ENCODE data around the gene AP4E1.
"Not testable (repeated sequence)": the region's sequence is repeated elsewhere in the genome, so short reads cannot be mapped to it uniquely, and the experiment has no call there.

AP4E1 gene

DNA sequence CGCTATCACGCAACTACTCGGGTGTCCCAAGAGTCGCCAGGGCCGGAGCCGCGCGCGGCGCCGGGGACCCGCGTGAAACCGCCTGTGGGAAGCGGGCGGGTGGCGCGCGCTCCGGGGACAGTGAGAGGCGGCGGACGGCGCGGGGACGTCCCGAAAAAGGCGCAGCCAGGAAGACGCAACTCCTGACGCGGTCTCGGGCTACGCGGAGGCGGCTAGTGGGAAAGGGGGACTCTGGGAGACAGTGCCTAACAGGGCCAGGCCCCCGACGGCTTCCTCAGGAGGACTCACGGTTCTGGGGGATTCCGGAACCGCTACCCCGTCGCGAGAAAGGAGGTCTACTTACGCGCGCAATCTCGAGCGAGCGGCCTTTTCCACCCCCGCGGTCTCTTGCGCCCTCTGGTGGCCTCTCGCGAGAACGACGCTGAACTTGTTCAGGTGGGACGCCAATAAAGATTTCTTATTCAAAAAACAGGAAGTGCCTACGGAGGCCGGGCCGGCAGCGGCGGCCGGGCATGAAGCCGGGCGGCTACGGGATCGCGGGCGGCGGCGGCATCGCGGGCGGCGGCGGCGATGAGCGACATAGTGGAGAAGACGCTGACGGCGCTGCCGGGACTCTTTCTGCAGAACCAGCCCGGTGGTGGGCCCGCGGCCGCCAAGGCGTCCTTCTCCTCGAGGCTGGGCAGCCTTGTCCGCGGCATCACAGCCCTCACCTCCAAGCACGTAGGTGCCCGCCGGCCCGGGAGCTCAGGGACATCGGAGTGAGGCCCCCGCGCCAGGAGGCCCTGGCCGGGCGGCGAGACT is at the start of gene AP4E1:
Gene AP4E1 (plus strand): TSS at position 475 of the 801 bp plus-strand sequence. CDS start 96 bp downstream, at position 571.
- H3K27me3 Mint-ChIP-seq, result no peaks in the 10 kb centered on the region
- H3K36me3 Mint-ChIP-seq, result peaks cover 5% of the 10 kb centered on the region
- H3K9me3 Mint-ChIP-seq, result no peaks in the 10 kb centered on the region

DNA sequence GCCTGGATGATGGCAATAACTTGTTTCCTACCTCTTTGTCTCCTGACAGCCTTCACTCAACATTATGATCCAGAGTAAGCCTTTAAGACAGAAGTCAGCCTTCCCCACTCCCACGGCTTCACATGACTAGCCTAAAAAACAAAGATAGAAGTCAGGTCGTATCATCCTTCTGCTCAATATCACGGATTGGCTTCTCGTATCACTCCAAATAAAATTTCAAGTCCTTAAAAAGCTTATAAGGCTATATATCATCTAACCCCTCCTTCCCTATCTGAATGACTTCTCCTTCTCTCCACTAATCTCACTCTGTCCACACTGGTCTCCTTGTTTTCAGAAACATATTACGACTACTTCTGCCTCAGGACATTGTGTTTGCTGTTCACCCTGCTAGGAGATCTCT is 47.7 kb upstream of the AP4E1 start:
- Mint-ChIP-seq H3K27me3 (peaks cover 3% of the 10 kb centered on the region), H3K9me3 (no peaks in the 10 kb centered on the region), H3K4me1 (peaks cover 5% of the 10 kb centered on the region), H3K27ac (no peak overlapping the region), H3K4me3 (no peak overlapping the region), H3K36me3 (no peaks in the 10 kb centered on the region)
- DNase-seq (ENCODE audit: low spot score in 2 of 2) (no peak), ATAC-seq (ENCODE audit: low read depth) (no peak)

More for the DNA sequence above, at the start of gene AP4E1:
- Mint-ChIP-seq H3K27ac (peak within 1 kb of the TSS; percentile 100), H3K4me3 (peak within 1 kb of the TSS; percentile 96), H3K4me1 (peaks cover 16% of the 10 kb centered on the region)
- ATAC-seq (ENCODE audit: low read depth) (peak; percentile 64), DNase-seq (ENCODE audit: low spot score in 2 of 2) (peak; percentile 93 to 98)

DNA sequence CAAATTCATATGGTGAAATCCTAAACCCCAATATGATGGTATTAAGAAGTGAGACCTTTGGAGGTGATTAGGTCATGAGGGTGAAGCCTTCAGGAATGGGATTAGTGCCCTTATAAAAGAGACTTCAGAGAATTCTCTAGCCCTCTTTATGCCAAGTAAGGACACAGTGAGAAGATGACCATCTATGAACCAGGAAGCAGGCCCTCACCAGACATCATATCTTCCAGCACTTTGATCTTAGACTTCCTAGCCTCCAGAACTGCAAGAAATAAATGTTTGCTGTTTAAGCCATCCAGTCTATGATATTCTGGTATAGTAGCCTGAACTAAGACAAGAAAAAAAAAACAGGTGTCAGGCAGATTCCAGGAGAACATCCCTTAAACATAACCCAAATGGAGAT is 45.9 kb upstream of the AP4E1 start:
- H3K36me3 Mint-ChIP-seq, result no peaks in the 10 kb centered on the region
- no peaks in the 10 kb centered on the region for H3K9me3 Mint-ChIP-seq
- H3K4me1 Mint-ChIP-seq, result no peaks in the 10 kb centered on the region
- no peak for DNase-seq (ENCODE audit: low spot score in 2 of 2)
- ATAC-seq (ENCODE audit: low read depth), result no peak
- no peak overlapping the region for H3K27ac Mint-ChIP-seq
- H3K27me3 Mint-ChIP-seq, result peaks cover 3% of the 10 kb centered on the region
- H3K4me3 Mint-ChIP-seq, result no peak overlapping the region

DNA sequence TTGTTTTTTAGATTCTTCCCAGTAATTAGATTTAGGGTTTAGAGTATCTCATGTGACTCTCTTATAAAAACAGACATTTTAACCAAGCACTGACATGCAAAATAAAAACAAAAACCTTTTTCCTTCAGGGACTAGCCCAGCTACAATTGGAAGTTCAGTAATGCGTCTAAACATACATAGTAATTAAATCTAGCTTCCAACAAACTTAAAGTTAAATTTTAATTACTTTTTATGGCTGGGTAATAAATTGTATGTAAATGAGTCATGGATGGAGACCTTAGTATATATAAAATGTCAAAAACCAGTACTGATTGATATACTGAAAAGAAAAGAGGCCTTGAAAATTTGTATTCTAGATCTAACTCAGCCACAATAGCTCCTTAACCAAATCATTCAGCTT is 43.6 kb upstream of the AP4E1 start:
- Mint-ChIP-seq H3K27me3 (peaks cover 3% of the 10 kb centered on the region), H3K9me3 (no peaks in the 10 kb centered on the region), H3K4me3 (no peak overlapping the region), H3K36me3 (no peaks in the 10 kb centered on the region), H3K27ac (no peak overlapping the region), H3K4me1 (no peaks in the 10 kb centered on the region)
- no peak for DNase-seq (ENCODE audit: low spot score in 2 of 2)
- ATAC-seq (ENCODE audit: low read depth), result no peak

DNA sequence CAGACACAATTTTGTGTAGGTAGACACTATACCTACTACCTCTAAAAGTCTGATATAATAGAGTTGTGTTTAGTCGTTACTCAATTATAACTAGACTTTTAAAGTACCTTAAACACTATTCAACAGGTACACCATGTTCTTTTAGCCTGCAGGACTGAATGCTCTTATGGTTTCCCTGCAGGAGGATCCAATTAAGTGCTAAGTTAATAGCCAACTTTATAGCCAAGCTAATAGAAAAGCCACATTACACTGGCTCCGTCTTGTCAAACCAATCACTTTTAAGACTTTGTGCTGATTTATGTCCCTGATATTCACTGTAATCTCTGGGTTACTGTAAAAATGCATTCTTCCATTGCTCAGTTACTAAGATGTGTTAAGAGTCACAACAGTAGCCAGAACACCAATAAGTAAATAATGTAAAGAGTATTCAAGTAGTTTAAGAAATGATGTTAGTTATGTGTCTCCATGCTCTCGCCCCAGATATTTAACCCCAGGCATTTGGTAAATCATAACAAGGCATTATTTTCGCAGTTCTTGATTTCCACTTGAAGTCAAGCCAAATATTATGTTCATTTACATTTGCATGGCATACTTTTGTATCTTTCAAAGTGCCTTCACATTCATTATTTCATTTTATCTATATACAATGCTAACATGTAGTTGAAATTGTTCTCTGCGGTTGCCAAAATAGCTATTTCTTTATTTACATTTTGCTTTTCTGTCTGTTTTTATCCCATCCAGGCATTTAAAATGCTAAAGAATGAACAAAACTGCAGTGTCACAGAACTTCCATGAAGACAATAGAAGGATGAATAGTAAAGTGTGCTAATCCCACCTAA is 42.7 kb upstream of the AP4E1 start:
- no peaks in the 10 kb centered on the region for H3K36me3 Mint-ChIP-seq
- peaks cover 3% of the 10 kb centered on the region for H3K27me3 Mint-ChIP-seq
- no peak overlapping the region for H3K4me3 Mint-ChIP-seq
- no peak for ATAC-seq (ENCODE audit: low read depth)
- H3K27ac Mint-ChIP-seq, result no peak overlapping the region
- no peaks in the 10 kb centered on the region for H3K4me1 Mint-ChIP-seq
- no peaks in the 10 kb centered on the region for H3K9me3 Mint-ChIP-seq
- no peak for DNase-seq (ENCODE audit: low spot score in 2 of 2)

DNA sequence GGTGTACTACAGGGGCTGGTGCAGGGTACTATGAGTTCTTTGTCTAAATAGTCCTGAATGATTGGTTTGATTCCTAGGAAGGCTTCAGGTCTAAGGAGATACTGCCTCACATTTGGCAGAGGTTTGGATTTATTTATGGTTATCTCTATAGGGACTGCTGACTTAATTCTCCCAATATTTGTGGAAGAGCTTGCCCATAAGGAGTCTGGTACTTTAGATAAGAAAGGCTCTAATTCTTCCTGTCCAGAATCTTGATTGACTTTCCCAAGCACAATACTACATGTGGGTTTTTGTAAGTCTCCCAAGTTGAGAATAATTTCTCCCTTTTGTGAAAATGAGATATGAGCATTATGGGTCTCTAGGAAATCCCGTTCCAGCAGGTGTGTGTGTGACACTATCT is 36.7 kb upstream of the AP4E1 start:
- Mint-ChIP-seq H3K9me3 (no peaks in the 10 kb centered on the region), H3K27me3 (peaks cover 2% of the 10 kb centered on the region), H3K27ac (no peak overlapping the region), H3K4me3 (no peak overlapping the region), H3K4me1 (peaks cover 4% of the 10 kb centered on the region), H3K36me3 (no peaks in the 10 kb centered on the region)
- ATAC-seq (ENCODE audit: low read depth) (no peak), DNase-seq (ENCODE audit: low spot score in 2 of 2) (no peak)

DNA sequence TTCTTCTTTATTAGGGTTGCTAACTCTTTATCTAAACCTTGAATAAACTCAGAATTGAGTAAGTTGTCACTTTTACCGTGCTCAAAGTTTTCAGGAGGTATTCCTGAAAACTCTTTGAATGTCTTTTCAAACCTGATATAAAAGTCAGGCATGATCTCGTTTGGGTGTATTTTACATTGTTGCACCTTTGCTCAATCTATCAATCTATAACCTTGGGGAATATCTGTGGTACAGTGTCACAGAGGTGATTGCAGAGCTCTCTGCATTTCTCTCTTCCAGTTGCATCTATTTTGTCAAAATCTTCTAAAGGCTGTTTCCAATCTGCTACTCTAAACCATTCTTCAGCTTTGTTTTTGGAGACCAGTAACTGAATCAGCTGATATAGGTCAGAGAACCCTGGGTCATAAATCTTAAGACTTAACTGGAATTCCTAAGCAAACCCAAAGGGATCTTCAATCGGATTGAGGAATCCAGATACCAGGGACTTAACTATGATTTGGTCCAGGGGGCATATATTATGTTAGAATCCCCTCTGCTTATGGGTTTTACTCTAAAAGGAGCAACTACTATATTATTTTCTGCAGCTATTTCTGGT is 35.6 kb upstream of the AP4E1 start:
- ATAC-seq (ENCODE audit: low read depth), result no peak
- Mint-ChIP-seq H3K4me1 (peaks cover 7% of the 10 kb centered on the region), H3K4me3 (no peak overlapping the region), H3K36me3 (no peaks in the 10 kb centered on the region), H3K27me3 (peaks cover 2% of the 10 kb centered on the region), H3K27ac (no peak overlapping the region), H3K9me3 (no peaks in the 10 kb centered on the region)
- DNase-seq (ENCODE audit: low spot score in 2 of 2), result no peak

DNA sequence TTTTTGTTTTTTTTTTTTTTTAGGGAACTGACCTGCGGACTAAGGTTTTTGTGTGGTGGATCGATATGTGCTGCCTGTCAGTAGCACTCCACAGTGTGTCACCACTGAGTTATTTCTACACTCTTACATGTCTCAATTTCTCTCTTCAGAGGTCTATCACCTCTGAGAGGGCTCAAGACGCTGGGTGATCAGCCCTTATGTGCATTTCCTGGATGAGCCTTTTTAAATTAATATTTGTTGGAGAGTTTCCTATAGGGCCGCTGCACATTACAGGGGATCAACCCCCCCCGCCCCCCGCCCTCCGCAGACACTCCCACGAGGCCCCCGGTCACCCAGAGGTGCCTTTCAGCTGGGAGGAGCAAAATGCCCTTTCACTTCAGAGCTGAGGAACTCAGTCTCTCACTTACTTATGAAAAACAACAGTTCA is 34.5 kb upstream of the AP4E1 start:
- peak overlapping the region; percentile 74 for H3K4me3 Mint-ChIP-seq
- no peaks in the 10 kb centered on the region for H3K9me3 Mint-ChIP-seq
- peak; percentile 79 for ATAC-seq (ENCODE audit: low read depth)
- H3K27me3 Mint-ChIP-seq, result peaks cover 2% of the 10 kb centered on the region
- H3K36me3 Mint-ChIP-seq, result no peaks in the 10 kb centered on the region
- DNase-seq (ENCODE audit: low spot score in 2 of 2), result no peak
- H3K4me1 Mint-ChIP-seq, result peaks cover 11% of the 10 kb centered on the region
- peak overlapping the region; percentile 80 for H3K27ac Mint-ChIP-seq

DNA sequence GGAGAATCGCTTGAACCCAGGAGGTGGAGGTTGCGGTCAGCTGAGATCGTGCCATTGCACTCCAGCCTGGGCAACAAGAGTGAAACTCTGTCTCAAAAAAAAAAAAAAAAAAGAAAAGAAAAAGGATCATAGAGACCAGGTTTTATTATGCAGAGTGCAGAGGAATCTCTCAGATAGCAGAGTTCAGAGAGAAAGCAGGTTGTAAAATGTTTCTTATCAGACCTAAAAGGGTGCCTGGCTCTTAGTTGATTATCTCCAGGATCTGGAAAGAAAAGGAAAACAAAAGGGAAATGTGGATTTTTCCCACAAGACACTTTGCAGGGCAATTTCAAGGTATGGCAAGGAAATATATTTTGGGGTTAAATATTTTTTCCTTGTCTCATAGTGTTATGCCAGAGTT is 33.2 kb upstream of the AP4E1 start:
- H3K4me1 Mint-ChIP-seq, result peaks cover 16% of the 10 kb centered on the region
- H3K27me3 Mint-ChIP-seq; ATAC-seq (ENCODE audit: low read depth); DNase-seq (ENCODE audit: low spot score in 2 of 2); H3K36me3 Mint-ChIP-seq; H3K9me3 Mint-ChIP-seq; H3K27ac Mint-ChIP-seq: not testable (repeated sequence)
- peak overlapping the region; percentile 37 for H3K4me3 Mint-ChIP-seq

DNA sequence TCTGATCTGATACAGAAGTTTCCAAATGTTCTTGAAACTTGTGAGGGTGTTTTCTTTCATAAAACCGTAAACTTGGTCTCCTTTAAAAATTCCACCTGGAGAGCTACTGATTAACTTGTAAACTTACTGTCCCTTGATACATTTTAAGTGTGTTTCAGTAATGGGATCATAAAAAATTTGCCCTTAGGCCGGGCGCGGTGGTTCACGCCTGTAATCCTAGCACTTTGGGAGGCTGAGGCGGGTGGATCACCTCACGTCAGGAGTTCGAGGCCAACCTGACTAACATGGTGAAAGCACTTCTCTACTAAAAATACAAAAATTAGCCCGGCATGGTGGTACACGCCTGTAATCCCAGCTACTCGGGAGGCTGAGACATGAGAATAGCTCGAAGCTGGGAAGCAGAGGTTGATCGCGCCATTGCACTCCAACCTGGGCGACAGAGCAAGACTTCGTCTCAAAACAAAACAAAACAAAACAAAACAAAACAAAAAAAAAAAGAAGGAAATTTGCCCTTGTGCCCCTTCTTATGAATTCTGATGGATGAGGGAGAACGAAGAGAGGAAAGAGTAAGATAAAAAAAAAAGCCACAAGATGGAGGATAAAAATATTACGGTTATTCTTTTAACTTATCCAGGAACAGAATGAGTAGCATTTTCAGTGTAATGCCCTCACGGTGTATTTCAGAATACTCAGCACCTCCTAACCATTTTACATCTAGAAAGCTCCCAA is 32.1 kb upstream of the AP4E1 start:
- H3K4me3 Mint-ChIP-seq, result peak overlapping the region; percentile 96
- peak overlapping the region; percentile 90 for H3K27ac Mint-ChIP-seq
- ATAC-seq (ENCODE audit: low read depth), result peak; percentile 14

DNA sequence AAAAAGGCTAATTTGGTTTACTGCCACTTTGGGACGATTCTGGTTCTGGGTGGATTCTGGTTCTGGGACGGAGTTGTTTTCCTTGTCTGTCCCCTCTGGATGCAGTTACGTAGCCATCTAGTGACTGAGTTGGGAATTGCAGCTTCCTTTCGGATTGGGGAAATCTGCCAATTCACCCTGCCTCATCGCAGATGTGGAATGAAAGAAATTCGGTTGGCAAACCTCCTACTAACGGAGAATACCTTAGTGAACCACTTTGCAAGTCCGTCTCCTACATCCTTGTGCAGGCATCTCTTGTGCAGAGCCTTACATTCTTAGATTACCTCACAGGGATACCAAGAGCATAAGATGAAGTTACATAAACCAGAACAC is 31.5 kb upstream of the AP4E1 start:
- Mint-ChIP-seq H3K9me3 (no peaks in the 10 kb centered on the region), H3K4me3 (peak overlapping the region; percentile 96), H3K27ac (peak overlapping the region; percentile 90), H3K36me3 (no peaks in the 10 kb centered on the region), H3K4me1 (peaks cover 24% of the 10 kb centered on the region), H3K27me3 (no peaks in the 10 kb centered on the region)
- ATAC-seq (ENCODE audit: low read depth) (peak; percentile 51), DNase-seq (ENCODE audit: low spot score in 2 of 2) (peak; percentile 75 to 84)

More for the DNA sequence above, 32.1 kb upstream of the AP4E1 start:
- no peaks in the 10 kb centered on the region for H3K27me3 Mint-ChIP-seq
- H3K4me1 Mint-ChIP-seq, result peaks cover 21% of the 10 kb centered on the region
- H3K9me3 Mint-ChIP-seq, result no peaks in the 10 kb centered on the region
- DNase-seq (ENCODE audit: low spot score in 2 of 2), result no peak
- H3K36me3 Mint-ChIP-seq, result no peaks in the 10 kb centered on the region

DNA sequence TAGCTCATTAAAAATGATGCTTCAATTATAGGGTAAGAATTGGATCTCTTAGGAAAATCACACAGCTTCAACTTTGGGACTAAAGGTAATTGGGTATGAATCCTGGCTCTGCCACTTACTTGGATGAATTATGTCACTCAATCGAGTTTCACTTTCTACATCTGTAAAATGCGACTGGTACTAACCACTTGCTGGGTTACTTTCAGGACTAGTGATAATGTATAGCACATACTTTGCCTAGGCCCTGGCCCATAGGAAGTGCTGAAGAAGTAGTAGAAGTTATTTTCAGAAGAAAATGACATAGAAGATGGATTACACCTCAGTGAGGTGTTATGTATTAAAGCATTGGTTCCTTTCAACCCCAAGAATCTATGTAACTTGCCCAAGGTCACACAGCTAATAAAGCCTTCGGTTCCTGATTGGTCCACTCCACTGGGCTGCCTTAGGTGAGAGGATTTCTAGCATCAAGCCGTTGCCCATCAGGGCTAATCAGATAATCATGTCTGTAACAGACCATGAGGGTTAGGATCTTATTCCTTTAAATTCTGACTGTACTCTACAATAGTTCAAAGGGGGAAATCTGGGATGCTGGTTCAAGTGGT is 29.4 kb upstream of the AP4E1 start:
- H3K4me1 Mint-ChIP-seq, result peaks cover 32% of the 10 kb centered on the region
- ATAC-seq (ENCODE audit: low read depth), result peak; percentile 46
- no peaks in the 10 kb centered on the region for H3K36me3 Mint-ChIP-seq
- no peaks in the 10 kb centered on the region for H3K27me3 Mint-ChIP-seq
- no peaks in the 10 kb centered on the region for H3K9me3 Mint-ChIP-seq
- peak overlapping the region; percentile 2 for H3K4me3 Mint-ChIP-seq
- no peak for DNase-seq (ENCODE audit: low spot score in 2 of 2)
- H3K27ac Mint-ChIP-seq, result peak overlapping the region; percentile 75

DNA sequence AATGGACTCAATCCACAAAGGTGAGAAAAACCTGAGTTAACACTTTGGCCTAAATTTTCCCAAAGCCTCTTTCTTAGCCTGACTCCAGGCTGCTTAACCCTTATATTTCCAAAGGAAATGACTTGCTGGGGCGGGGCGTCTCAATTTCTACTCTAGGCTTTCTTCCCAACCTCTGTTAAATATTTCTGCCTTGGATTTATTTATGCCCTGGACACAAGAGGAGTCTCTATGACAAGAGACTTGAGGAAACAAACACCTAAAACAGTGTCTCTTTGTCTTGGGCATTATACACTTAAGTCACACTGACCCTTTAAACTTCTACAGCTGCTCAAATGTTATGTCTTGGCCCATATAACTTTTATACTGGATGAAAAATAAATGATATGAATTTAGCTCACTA is 28.3 kb upstream of the AP4E1 start:
- no peak for DNase-seq (ENCODE audit: low spot score in 2 of 2)
- peak overlapping the region; percentile 85 for H3K27ac Mint-ChIP-seq

More for the DNA sequence above, 28.3 kb upstream of the AP4E1 start:
- Mint-ChIP-seq H3K36me3 (no peaks in the 10 kb centered on the region), H3K27me3 (no peaks in the 10 kb centered on the region), H3K4me3 (no peak overlapping the region), H3K9me3 (no peaks in the 10 kb centered on the region), H3K4me1 (peaks cover 35% of the 10 kb centered on the region)
- no peak for ATAC-seq (ENCODE audit: low read depth)
